A549 treated with GW870086 at 1 μM for 4 hours (cell line): ENCODE measurements around the gene ZNF236. TPM values are rescaled to one million over a fixed set of nuclear protein-coding genes. Genes with fewer than 3 reads are reported as not detected.

ENCODE experiments used
- total RNA-seq: library from RNA; stranded (reverse); fragments of 200-300 nt; extraction: Qiagen RNA extraction; gene quantifications from 5 replicates; pipeline ENCODE4 v1.2.3, GENCODE V29; 2022; ENCODE audit warnings: low read depth

The ZNF236 gene
- total RNA-seq, result 2.5 to 4.2 TPM (median 2.6 TPM) in 5 replicates

DNA sequence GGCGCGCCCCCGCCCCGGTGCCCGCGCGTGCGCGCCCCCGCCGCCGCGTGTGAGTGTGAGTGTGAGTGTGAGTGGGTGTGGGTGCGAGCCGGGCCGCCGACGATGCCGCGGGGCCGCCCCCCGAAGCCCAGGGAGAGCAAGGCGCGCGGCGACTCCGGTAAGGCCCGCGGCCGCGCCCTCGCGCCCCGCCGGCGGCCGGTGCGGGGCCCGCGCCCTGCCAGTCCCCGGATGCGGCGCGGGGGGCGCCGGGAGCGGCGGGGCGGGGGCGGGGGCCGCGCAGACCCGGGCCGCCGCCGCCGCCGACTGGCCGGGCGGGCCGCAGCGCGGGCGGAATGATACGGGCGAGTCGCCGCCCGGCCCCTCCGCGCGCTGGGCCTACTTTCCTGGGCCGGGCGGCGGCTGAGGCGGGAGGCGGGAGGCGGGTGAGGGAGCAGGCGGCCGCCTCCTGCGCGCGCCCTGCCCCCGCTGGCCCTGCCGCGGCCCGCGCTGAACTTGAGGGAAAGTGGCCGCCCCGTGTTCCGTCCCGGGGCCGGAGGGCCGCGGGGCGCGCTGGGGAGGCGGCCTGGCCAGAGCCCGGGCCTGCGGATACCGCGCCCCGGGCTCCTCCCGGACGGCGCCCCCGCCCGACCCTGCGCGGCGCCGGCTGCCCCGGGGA lies at the start of gene ZNF236:
Gene ZNF236 (plus strand): TSS at position 52 of the 655 bp plus-strand sequence. CDS start 51 bp downstream, at position 103.

